Nasal cavity respiratory epithelium epithelial cell of viscerocranial mucosa (primary cell): ENCODE measurements around the gene THEMIS2. TPM values are rescaled to one million over a fixed set of nuclear protein-coding genes. Genes with fewer than 3 reads are reported as not detected.

Experiments used
- total RNA-seq: library from RNA; depleted of rRNA; stranded (reverse); fragments of >200 nt; gene quantifications from 2 replicates; pipeline ENCODE4 v1.2.3, GENCODE V29; 2014

Gene THEMIS2
- total RNA-seq = 4.1 and 5.7 TPM in 2 replicates

DNA sequence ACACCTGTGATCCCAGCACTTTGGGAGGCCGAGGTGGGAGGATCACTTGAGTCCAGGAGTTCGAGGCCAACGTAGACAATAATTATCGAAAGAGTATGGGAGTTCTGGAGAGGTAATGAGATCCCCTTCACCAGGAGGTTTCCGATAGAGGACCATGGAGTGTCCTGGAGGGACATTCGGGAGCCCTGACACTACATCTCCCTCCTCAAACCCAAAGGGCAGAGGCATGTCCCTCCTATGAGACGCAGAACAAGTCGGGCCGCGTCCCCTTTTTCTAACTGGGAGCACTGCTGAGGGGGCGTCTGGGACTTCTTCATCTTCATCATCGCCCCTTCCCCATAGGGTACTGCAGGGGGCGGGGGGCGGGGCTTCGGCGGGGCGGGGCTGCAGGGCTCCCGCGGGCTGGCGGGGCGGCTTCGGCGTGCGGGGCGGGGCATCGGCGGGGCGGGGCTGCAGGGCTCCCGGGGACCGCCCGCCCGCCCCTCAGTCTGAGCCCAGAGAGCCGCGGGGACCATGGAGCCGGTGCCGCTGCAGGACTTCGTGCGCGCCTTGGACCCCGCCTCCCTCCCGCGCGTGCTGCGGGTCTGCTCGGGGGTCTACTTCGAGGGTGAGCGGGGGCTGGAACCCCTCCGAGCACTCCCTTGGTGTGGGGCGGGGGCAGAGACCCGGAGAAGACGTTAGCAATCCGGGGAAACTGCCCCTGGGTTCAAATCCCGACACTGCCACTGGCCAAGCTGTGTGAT is at the start of gene THEMIS2:
TSS of gene THEMIS2 (plus strand) at position 486 of the 743 bp plus-strand sequence. CDS start at position 514, 28 bp downstream.

DNA sequence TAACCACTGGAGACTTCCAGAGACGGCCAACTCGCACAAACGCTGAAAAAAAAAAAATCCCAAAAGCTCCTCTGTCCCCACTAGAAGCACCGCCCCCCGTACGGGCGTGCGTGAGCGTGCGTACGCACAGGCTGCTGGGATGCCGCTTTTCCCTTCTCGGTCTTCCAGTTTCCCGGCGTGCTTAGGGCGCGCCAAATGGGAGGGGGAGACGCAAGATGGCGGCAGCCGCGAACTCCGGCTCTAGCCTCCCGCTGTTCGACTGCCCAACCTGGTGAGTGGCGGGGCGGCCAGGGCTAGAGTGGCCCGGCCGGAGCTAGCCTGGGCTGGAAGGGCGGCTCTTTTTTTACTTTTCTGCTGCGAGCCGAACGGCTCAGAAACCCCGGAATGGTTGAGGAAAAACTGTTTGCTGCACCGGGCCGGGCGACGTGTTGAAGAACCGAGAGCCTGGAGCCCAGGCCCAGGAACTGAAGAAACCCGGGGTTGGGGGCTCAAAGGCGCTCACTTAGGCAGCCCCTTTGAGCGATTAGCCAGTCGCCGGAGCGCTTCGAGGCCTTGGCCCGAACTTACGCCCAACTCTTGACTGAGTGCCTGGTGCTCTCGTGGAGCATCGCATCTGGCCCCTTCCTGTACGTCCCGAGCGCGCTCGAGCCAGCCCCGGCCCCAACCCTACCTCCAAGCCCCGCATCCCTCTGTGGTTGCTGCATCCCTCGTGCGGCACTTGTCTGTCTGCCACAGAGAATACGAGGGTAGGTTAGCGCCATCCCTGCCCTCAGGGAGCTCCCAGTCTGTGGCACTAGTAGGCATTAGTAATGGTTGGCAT is 41.5 kb upstream of the THEMIS2 start, which contains the start of gene PPP1R8:
TSS of gene PPP1R8 (plus strand) at position 162 of the 820 bp plus-strand sequence. CDS start at position 216, 54 bp downstream.

GRCh38 chr1:27934818-27935549 is 62.6 kb downstream of the THEMIS2 start, which contains the start of gene SMPDL3B:
Gene SMPDL3B (plus strand): TSS chr1:27935000. CDS start chr1:27935184, 184 bp downstream.

Other genes starting within 250 kb of the THEMIS2 start
- gene FGR, start 237.4 kb upstream of the THEMIS2 start, total RNA-seq = under 0.01 and 0.50 TPM in 2 replicates
- gene IFI6, start 200.4 kb upstream of the THEMIS2 start, total RNA-seq = 9.3 and 101 TPM in 2 replicates
- gene FAM76A, start 146.6 kb upstream of the THEMIS2 start, total RNA-seq = 14.0 and 15.3 TPM in 2 replicates
- gene STX12, start 99.3 kb upstream of the THEMIS2 start, total RNA-seq = 39.0 and 68.7 TPM in 2 replicates
- gene PPP1R8, start 41.8 kb upstream of the THEMIS2 start, total RNA-seq = 49.6 and 57.1 TPM in 2 replicates
- gene RPA2, start 42.0 kb downstream of the THEMIS2 start, total RNA-seq = 41.8 and 54.3 TPM in 2 replicates
- gene SMPDL3B, start 62.5 kb downstream of the THEMIS2 start, total RNA-seq = 4.3 and 5.8 TPM in 2 replicates
- 3.2 and 3.4 TPM in 2 replicates for gene XKR8, start 87.4 kb downstream of the THEMIS2 start, total RNA-seq
- gene EYA3, start 216.1 kb downstream of the THEMIS2 start, total RNA-seq = 8.2 and 13.6 TPM in 2 replicates